Neural progenitor cell (in vitro differentiated cells): Measurements from ENCODE around the gene ARID5B.

ENCODE experiments used
- EZH2phosphoT487 ChIP-seq: fragments of 200-600 bp; sonication (generic); IDR thresholded peaks from 2 replicates; pipeline ENCODE4 v1.6.1; 2017; ENCODE audit warnings: antibody characterized with exemption
- TF ChIP-seq, protein P1 (sequence below): fragments of 200-600 bp; sonication (generic); IDR thresholded peaks from 2 replicates; pipeline ENCODE4 v1.5.1; 2017; ENCODE audit warnings: antibody characterized with exemption, mild to moderate bottlenecking

DNA sequence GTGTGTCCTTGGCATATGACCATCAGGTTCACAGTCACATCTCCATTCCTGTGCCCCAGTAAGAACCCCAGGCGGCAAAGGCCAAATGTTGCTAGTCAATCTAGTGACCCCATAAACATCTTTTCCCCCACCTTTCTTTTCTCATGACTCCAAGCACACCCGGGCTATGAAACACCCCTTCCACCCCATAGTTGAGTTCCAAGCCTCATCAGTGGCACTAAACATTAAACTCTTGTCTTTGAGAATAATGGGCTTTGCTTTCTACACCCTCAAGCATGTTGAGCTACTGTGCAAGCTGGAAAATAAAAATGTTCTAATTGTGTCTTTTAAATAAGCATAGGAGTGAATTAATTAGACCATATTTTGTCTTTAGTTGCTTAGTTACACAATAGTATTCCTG lies 9.4 kb downstream of the ARID5B start:
- TF ChIP-seq, protein P1, sequence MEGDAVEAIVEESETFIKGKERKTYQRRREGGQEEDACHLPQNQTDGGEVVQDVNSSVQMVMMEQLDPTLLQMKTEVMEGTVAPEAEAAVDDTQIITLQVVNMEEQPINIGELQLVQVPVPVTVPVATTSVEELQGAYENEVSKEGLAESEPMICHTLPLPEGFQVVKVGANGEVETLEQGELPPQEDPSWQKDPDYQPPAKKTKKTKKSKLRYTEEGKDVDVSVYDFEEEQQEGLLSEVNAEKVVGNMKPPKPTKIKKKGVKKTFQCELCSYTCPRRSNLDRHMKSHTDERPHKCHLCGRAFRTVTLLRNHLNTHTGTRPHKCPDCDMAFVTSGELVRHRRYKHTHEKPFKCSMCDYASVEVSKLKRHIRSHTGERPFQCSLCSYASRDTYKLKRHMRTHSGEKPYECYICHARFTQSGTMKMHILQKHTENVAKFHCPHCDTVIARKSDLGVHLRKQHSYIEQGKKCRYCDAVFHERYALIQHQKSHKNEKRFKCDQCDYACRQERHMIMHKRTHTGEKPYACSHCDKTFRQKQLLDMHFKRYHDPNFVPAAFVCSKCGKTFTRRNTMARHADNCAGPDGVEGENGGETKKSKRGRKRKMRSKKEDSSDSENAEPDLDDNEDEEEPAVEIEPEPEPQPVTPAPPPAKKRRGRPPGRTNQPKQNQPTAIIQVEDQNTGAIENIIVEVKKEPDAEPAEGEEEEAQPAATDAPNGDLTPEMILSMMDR: no peak
- TF ChIP-seq EZH2phosphoT487: no peak
